BJ (cell line): ENCODE data around the gene OXSR1. TPM values are rescaled to one million over a fixed set of nuclear protein-coding genes. Genes with fewer than 3 reads are reported as not detected.

Source experiments
- CTCF ChIA-PET: fragments of 350-600 bp; formaldehyde crosslinking; extraction: SDS; loops from one replicate; lab custom pipeline; 2021; ENCODE audit warnings: antibody characterized with exemption, inconsistent platforms; lab: Yijun Ruan, JAX
- POLR2A ChIA-PET: fragments of 300-600 bp; sonication (Branson Sonifier 250); formaldehyde crosslinking; extraction: SDS; loops from one replicate; lab custom pipeline; 2021; ENCODE audit warnings: antibody characterized with exemption; lab: Charles Lee
- DNase-seq: peaks from one replicate; pipeline ENCODE4 v3.0.0-alpha.2; 2011; ENCODE audit warnings: low read depth
- H3K27me3 ChIP-seq: 2 replicates; pipeline ENCODE4 v1.6.0; 2011; ENCODE audit warnings: low read length; ENCODE audit not compliant: control insufficient read depth, insufficient read depth
- H3K36me3 ChIP-seq: 2 replicates; pipeline ENCODE4 v1.5.1; 2011; ENCODE audit warnings: low read length; ENCODE audit not compliant: control insufficient read depth, insufficient read depth
- H3K4me3 ChIP-seq: 2 replicates; pipeline ENCODE4 v1.5.1; 2011; ENCODE audit warnings: low read depth, mild to moderate bottlenecking, control low read depth, low read length
- CTCF ChIP-seq: IDR thresholded peaks from 2 replicates; pipeline ENCODE4 v1.5.1; 2011; ENCODE audit warnings: low read depth, mild to moderate bottlenecking, control low read depth, inconsistent platforms, low read length, moderate library complexity; ENCODE audit not compliant: insufficient read depth
- polyA plus RNA-seq: library from polyadenylated mRNA; depleted of rRNA; stranded (reverse); fragments of >200 nt; gene quantifications from 2 replicates; pipeline ENCODE4 v1.2.3, GENCODE V29; 2011

Gene OXSR1
- polyA plus RNA-seq, 1 experiment, result 27.6 TPM

DNA sequence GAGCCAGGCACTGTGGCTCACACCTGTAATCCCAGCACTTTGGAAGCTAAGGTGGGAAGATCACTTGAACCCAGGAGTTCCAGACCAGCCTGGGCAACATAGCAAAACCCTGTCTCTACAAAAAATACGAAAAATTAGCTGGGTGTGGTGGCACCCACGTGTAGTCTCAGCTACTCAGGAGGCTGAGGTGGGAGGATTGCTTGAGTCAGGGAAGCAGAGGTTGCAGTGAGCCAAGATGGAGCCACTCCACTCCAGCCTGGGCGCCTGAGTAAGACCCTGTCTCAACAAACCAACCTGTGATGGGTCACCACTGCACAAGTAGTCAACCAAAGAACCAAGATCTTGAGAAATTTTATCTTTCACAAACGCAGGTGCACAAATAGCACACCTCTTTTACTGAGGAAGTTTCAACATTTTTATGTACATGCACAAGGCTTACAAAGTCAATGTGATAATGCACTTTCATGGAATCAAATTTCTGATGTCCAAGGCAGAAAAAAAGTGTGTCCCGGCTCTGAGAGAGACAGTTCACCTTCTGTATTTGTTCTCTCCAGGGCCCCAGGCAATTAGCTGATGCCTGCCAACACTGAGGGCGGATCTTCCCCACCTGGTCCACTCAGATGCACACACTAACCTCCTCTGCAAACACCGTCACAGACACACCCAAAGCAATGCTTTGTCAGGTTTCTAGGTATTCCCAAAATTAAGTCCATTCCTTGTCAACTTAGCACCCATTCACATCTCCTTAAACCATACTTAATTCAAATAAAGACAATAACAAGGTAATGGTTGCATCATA, 40.8 kb upstream of the OXSR1 start:
- POLR2A ChIA-PET, result no interaction called here
- H3K27me3 ChIP-seq, result no peaks in the 10 kb centered on the region
- DNase-seq, result no peak
- H3K4me3 ChIP-seq, result no peak overlapping the region
- peaks cover 53% of the 10 kb centered on the region for H3K36me3 ChIP-seq
- TF ChIP-seq CTCF, result no peak
- CTCF ChIA-PET, result no interaction called here

- Histone ChIP-seq H3K27me3 (no peaks in the 10 kb centered on the region), H3K36me3 (peaks cover 50% of the 10 kb centered on the region), H3K4me3 (no peak overlapping the region)
- ChIA-PET CTCF (no interaction called here), POLR2A (no interaction called here)
- DNase-seq, result no peak
- no peak for TF ChIP-seq CTCF
Observed at GRCh38 chr3:38125305-38126120, 39.8 kb upstream of the OXSR1 start.

DNA sequence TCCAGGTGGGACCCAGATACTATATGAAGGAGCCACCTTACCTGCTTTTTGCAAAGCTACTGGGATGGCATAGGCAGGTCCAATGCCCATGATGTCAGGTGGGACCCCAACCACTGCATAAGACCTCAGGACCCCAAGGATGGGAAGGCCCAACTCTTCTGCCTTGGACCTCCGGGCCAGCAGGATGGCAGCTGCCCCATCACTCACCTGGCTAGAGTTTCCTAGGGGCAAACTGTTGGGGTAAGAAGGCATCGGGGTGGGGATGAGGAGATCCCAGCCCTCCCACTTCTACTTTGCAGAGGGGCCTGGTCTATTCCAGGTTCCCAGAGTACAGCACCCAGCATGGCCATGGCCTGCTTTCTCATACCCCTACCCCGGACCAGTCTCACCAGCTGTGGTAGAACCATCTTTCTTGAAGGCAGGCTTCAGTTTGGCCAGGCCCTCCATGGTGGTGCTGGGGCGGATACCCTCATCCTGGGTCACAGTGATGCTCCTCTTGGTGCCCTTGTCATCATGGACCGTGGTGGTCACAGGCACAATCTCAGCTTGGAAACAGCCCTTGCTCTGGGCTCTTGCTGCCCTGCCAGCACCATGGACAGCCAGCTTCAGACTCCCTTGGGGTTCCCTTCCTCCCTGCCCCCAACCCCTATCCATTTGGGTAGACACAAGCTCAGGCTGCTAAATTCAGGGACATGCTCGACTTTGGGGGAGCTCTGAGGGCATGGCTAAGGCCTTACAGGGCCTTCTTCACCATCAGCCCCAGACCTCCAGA, 39.0 kb upstream of the OXSR1 start:
- no peak overlapping the region for H3K4me3 ChIP-seq
- no peak for DNase-seq
- POLR2A ChIA-PET, result no interaction called here
- TF ChIP-seq CTCF, result no peak
- H3K36me3 ChIP-seq, result peaks cover 54% of the 10 kb centered on the region
- CTCF ChIA-PET, result no interaction called here
- no peaks in the 10 kb centered on the region for H3K27me3 ChIP-seq

DNA sequence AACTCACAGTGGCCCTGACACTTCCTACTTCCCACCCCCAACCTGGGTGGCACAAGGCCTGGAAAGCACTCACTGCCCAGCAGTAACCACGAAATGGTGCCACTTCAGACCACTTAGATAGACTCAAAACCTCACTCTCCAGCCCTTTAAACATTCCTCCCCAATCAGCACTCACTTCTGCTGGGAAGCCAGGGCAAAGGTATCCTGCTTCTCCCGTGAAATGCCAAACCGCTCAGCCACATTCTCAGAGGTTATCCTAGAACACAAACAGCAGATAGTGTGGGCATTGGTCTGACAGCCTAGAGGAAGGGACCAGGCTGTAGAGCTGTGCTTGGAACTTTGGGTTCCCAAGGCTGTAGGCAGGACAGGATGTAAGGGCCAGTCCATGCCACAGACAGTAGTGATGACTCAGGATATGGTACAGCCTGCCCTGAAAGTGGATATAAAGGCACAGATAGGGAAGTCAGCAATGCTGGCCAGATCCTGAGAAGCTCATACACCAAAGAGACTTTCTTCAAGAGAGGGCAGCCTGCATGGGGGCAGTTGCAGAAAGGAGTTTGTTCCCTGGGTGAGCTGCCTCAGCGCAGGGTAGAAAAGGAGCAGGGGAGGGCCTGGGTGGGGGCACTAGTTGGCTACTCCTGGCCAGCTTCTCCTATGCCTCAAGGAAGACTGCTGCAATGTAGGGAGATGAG, 37.6 kb upstream of the OXSR1 start:
- no peak for DNase-seq
- Histone ChIP-seq H3K4me3 (no peak overlapping the region), H3K36me3 (peaks cover 62% of the 10 kb centered on the region), H3K27me3 (no peaks in the 10 kb centered on the region)
- no peak for TF ChIP-seq CTCF
- POLR2A ChIA-PET, result no interaction called here
- CTCF ChIA-PET, result interaction anchor here (0.9 to 5.5 kb wide), 2 partner anchors 10 to 170 kb away, joined by 4 to 39 read pairs; no protein-coding TSS in a partner anchor
